EH (cell line): Measurements from ENCODE around the gene ERGIC2.
"Not testable (repeated sequence)": the region's sequence is repeated elsewhere in the genome, so short reads cannot be mapped to it uniquely, and the experiment has no call there.

Source experiments
- DNase-seq: peaks from one replicate; pipeline ENCODE4 v3.0.0-alpha.2; 2015; ENCODE audit warnings: low read depth

The ERGIC2 gene, protein sequence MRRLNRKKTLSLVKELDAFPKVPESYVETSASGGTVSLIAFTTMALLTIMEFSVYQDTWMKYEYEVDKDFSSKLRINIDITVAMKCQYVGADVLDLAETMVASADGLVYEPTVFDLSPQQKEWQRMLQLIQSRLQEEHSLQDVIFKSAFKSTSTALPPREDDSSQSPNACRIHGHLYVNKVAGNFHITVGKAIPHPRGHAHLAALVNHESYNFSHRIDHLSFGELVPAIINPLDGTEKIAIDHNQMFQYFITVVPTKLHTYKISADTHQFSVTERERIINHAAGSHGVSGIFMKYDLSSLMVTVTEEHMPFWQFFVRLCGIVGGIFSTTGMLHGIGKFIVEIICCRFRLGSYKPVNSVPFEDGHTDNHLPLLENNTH

DNA sequence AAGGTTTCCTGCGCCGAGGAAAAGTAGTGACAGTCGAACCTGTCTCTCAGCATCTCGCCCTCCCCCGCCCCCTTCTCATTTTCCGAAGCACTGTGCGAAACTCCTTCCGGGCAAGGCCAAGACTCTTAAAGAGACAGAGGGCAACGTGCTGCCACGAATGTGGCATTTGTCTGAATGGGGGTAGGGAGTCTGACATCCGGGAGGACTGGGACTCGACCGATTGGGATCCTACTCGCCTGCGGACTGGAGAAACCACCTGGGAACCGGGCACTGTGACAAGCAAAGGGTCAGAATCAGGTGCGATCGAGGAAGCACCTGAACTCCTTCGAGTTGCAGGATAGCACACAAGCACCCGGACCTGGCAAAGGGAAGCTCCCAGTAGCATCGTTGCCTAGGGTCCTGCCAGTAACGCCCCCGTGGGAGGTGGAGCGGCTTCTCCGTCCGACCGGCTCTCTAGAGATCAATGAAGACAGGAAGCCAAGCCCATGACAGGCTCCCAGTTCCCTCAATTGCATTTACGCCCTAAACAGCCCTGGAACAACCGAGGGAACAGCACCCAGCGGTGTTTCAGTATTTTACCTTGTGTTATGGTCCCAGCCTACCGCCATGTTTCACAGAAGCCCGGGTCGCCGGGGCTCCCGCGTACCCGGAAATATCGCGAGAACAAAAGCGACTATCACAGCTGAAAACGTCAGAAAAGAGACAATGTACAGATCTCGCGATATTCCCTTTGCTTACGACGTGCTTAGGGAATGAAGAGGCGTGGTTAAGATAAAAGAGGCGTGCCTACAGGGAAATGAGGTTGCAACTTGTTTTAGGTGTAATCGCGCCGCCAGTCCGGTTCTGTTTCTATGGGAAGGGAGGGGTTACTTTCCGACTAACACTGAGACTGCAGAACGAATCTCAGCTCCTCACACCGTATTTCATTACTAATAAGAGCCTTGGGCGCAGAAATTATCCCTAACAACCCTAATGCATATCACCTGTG, at the start of gene ERGIC2:
Gene ERGIC2 (minus strand): TSS at position 637 of the 988 bp plus-strand sequence. CDS start 9,539 bp downstream, outside the sequence.
- peak; percentile 98 for DNase-seq

DNA sequence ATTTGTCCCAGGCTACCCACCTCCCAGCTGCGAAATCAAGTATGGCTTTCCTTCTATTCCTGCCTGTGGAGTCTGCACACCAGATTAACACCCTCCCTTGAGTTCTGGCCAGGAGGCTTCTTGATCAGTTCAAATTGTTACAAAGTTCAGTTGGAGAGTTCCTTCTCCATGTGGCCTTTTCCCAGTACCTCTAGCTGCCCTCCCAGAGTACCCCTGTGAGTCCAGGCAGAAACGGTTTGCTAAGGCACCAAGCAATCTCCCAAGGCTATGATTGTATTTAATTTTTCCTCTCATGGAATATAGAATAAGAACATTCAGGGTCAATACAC, 49.7 kb upstream of the ERGIC2 start:
- no peak for DNase-seq

DNA sequence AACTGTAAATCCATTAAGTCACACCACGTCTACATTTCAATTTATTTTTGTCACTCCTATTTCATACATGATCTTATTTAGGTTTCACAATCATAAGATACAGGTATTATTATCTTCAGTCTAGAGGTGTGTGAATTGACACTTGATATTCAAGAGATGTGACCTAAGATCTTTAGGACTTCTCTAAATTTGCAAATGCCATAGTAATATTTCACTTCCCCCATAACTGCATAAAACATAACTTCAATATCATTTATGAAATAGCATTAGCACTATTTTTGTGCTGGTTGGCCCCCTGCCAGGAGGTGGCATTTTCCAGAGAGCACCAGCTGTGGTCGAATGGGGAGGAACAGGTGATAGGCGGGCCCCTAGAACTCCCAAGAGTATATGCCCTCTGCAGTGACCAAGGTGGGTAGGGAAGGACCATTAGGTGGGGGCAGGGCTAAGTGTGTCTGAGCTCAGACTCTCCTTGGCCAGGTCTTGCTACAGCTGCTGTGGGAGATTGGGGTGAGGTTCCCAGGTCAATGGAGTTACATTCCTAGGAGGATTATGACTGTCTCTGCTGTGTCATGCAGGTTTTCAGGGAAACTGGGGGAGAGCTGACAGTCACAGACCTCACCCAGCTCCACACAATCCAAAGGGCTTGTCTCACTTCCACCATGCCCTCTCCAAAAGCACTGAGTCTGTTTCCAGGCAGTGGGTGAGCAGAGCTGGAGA, 49.2 kb upstream of the ERGIC2 start:
- DNase-seq, result no peak

DNA sequence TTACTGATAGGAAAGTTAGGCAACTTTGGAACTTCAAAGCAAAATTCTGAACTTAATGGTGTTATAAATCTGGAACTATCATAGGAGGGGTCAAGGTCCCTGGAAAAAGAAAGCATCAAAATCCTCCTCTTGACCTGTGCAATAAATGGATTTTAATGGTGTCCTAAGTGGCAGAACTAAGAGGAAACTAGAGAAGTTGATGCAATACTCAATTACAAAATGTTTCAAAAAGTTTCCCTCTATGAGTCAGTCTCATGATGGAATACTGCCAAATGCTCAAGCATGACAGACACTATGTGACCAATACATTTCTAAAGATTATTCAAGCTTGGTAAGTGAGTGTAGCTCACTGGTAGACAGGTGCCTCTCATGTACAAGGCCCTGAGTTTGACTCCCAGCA, 47.7 kb upstream of the ERGIC2 start:
- peak; percentile 61 for DNase-seq

DNA sequence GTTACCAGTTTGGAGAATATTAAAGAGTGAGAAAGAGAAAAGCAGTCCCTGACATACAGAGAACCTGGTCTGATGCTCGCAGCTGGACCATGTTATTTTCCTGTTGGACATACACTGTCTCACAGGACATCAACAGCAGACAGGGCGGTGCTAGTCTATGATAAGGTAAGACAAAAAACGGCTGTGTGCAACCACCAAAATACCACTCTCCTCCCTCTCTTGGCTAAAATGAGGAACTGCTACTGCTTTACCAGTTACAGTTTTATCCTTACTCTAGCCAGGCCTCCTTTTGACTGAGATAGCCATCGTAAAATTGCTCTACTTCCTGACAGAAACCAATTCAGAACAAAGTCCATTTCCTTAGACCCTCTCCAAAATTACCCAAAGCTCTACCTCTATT, 47.0 kb upstream of the ERGIC2 start:
- no peak for DNase-seq

DNA sequence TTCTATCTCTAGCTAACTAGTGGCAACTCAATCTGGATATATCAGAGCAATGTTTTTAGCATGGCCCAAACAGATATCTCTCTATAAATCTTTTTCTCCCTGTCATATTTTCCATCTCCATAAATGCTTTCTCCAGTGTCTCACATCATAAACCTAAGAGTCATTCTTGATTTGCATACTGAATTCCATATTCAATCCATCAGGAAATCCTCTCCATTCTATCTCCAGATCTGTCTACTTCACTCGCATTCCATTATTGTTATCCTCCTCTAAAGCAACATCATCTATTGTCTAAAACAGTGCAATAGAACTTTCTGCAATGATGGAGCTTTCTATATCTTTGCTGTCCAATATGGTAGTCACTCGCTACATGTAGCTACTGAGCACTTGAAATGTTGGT, 45.5 kb upstream of the ERGIC2 start:
- DNase-seq, result no peak

DNA sequence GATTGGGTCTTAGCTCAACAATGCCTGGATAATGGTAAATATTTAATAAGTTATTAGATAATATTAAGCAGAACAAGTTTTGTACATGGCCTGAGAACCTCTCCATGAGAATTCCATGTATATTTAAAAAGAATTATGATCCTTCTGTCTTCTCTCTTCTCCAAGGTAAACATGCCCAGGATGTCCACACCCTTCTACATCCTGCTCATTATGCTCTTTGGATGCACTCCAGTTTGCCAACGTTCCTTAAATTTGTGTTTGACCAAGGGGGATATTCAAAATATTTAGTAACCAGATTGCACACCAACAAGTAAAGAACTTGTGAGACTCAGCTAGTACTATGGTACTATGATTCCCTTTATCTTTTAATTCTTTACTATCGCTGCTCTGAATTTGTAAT, 44.8 kb upstream of the ERGIC2 start:
- DNase-seq, result no peak

DNA sequence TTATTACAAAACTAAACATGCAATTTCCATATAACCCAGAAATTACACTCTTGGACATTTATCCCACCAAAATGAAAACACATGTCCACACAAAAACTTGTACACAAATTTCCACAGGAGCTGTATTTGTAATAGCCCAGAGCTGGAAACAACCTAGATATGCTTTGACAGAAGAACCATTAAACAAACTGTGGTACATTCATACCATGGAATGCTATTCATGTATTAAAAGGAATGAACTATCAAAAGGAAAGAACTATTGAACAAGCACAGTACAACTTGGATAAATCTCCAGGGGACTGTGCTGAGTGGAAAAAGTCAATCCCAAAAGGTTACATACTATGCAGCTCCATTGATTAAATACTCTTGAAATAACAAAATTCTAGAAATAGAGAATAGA, 35.8 kb upstream of the ERGIC2 start:
- DNase-seq, result no peak

DNA sequence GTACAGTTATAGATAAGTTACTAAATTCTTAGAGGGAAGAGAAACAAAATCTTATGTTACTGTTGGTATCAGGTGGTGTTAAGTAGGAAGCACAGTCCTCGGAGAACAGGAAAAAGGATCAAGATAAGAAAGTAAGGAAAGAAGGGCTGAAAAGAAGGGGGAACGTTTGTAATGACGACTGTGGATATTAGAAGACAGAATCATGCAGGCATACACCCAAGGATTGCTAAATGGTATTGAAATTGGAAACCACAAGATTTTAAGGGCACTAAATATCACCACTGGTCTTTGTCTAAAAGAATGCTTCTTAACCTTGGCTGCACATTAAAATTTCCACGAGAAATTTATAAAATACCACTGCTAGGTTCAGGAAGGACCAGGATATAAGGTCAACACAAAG, 34.1 kb upstream of the ERGIC2 start:
- DNase-seq, result no peak

DNA sequence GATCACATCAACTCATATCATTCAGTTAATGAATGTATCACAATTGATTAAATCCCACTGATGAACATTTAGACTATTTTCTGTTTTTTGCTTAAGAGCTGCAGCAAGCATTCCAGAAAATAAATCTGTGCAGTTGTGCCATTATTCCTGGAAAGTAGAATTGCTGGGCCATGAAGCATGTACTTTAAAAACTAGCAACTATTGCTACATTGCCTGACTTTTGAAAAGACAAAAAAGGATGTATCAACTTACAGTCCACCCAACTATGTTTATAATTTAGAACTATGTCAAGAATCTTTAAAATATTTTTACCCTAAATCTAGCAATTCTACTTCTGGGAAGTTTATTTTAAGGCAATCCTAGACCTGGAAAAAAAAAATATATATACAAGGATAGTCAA, 33.4 kb upstream of the ERGIC2 start:
- DNase-seq, result no peak

DNA sequence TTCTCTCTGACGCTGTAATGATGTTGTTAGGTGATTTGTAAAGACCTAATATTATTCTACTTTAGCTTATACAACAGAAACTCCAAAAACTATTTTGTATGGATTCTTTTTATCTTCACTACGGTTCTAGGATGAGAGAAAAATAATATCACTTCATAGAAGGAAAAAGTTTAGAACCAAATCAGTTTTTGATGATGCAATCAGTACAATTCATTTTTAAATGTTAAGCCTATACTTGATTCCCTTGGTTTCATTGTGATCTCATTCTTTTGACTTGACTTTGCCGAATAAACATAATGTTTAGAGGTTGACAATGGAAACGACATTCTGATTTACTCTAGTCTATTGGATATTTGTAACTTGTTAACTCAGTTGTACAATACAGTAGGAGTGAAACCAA, 24.6 kb upstream of the ERGIC2 start:
- no peak for DNase-seq

DNA sequence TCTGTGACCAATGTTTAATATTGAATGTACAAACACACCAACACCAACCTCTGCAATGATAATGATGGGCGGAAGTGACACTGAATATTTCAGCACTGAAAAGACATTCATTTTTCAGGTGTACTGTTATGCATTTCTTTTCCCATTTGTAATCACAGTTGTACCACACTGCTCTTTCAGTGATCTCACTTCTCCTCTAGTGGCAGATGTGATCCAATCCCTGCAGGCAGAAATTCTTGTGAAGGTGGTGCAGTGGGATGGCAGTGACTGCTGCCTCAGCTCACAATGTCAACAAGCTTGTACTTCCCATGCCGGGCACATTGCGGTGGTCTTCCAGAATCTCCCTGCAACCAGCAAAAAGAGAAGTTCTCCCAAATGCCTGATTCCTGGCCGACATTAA, 23.0 kb upstream of the ERGIC2 start:
- no peak for DNase-seq

DNA sequence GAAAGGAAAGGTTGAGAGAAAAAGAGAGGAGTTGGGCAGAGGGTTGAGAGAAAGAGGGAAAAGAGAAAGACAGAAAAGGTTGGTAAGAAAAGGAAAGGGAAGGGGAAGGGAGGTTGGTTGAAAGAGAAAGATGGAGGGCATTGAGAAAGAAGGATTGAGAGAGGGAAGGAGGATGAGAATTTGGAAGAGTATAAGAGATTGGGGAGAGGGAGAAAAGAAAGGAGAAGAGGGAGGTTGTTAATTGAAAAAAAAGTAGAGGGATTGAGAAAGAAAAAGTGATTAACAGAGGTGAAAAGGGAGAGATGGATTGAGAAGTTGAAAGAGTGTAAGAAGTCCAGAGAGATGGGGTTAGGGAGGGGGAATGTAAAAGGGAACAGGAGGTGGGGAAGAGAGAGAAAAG, 21.5 kb upstream of the ERGIC2 start:
- no peak for DNase-seq

DNA sequence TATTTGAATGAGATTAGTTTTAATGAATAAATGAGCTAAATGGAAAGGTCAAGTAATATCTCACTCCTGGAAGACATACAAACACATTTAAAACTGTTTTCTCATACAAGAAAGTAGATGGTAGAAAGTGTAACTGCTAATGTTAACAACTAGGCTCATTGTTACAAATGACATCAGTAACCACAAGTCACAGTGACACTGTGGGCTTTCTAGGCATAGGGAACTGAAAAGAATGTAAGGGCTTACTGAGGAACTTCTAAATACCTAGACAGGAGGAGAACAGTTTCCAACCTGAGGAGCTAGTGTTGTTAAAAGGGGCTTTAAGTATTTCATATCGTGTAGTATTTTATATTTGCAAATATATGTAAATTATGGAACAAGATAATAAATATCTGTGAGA, 17.5 kb upstream of the ERGIC2 start:
- no peak for DNase-seq

DNA sequence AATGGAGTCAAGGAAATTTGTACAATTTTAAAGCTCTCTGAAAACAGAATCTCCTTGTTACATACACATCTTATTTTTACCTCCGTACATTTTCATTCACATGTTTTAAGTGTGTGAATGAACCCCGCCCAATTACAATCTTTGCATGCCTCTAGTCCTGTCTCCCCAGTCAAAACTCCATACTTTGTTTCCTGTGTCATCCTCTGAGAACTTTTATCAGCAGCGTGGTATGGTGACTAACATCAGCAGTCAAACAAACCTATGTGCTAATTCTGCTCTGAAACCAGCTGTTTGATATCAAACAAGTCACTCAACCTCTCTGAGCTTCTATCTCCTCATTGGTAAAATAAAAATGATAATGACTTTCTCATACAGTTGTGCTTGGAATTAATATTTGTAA, 15.8 kb upstream of the ERGIC2 start:
- DNase-seq, result peak; percentile 20

DNA sequence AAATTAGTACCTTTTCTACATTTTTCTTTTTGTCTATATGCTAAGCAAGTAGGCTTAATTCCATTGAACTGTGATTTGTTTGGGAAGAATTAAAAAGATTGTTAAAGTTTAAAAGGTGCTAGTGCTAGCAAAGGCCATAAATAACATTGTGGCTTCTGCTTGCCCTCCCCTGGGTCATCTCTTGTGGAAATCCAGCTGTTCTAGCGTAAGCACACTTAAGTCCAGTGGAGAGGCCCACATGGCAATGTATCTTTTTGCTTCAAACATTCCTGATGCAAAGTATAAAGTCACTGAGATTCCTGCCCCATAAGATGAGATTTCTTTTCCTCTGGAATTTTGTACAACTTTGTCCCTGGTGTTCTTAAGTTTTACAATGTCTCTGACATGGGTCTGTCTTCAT, 14.4 kb upstream of the ERGIC2 start:
- no peak for DNase-seq

DNA sequence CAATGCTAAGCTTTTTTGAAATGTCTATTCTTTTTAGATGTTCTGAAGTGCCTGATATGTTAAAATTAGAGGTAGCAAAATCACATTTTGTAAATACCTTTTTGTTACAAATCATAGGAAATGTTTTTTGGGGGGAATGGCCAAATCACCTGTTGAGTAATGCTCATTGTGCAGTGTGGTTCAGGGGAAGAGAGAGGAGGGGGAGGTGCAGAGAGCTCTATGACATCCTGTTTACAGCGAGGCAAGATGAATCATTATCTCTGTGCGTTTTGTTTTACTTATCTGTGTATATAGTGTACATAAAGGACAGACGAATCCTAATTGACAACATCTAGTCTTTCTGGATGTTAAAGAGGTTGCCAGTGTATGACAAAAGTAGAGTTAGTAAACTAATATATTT, 9.4 kb upstream of the ERGIC2 start:
- not testable (repeated sequence) for DNase-seq

DNA sequence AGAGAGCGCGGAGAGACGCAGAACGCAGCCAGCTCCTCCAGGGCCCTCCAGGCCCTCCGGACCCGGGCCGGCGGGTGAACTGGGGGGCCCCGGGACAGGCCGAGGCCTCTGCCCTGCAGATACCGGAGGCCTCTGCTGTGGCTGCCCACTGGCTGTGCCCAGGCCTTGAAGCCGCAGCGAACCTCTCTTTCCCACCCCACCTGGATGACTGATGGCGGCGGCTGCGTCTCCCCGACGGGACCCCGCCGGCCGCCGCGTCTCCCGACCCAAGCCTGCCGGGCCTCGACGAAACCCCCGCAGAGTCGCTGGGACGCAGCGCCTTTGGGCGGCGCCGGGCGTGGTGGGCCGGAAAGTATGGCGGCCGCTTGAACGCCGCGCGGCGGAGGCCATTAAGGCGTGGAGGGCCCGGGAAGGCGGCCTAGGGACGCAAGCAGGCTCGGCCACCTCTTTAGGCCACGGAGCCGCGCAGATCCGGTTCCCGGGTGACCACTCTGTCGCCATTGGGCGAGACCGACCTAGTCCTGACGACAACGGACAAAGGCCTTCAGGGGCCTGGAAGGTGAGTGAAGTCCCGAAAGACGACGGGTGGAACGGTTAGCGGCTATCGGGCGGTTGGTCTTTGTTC, 8.4 kb upstream of the ERGIC2 start:
- no peak for DNase-seq

DNA sequence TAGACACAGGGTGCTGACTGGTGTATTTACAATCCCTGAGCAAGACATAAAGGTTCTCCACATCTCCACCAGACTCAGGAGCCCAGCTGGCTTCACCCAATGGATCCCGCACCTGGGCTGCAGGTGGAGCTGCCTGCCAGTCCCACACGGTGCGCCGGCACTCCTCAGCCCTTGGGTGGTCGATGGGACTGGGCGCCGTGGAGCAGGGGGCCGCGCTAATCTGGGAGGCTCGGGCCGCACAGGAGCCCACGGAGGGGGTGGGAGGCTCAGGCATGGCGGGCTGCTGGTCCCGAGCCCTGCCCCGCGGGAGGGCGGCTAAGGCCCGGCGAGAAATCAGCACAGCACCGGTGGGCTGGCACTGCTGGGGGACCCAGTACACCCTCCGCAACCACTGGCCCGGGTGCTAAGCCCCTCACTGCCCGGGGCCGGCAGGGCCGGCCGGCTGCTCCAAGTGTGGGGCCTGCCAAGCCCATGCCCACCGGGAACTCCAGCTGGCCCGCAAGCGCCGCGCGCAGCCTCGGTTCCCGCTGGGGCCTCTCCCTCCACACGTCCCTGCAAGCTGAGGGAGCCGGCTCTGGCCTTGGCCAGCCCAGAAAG, 5.2 kb upstream of the ERGIC2 start:
- DNase-seq, result not testable (repeated sequence)

DNA sequence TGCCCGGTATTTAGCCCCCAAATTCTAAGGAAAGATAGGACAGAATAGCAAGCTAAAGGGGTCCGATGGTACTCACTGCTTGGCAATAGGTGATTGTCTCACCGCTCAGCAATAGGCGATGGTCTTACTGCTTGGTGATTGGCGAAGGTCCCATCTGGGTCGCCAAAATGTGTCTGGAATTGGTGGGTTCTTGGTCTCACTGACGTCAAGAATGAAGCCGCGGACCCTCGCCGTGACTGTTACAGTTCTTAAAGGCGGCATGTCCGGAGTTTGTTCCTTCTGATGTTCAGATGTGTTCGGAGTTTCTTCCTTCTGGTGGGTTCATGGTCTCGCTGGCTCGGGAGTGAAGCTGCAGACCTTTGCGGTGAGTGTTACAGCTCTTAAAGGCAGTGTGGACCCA, 4.2 kb upstream of the ERGIC2 start:
- DNase-seq, result not testable (repeated sequence)

DNA sequence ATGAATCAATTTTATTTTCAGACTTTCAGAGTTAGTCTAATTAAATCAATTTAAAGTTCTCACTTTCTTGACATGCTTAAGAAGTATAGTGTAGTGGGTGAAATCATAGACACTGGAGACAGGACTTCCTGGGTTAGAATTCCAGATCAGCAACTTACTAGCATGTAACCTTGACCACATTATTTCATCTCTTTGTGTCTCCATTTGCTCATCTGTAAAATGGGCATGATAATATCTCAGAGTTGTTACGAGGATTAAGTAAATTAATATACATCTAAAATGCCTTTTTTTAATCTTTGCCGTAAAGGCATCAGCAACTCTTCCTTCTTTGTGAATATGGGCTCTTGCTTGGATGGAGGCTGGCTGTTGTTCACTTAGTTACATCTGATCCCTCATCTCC, 1.3 kb upstream of the ERGIC2 start:
- DNase-seq, result no peak

DNA sequence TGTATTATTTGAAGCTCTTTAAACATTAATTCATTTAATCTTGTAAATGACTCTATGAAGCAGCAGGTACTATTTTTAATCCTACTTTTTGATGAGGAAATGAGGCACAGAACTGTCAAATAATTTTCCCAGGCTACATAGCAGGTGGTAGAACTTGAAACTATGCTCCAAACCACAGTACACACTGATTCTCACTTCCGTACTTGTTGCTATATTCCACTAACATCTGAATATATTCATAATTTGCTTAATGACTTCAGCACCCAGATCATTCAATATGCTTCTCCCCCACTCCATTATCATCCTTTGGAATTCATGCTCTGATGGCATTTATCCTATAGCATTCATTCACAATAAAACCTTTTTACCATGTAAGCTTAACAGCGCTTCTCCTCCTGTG, 4.9 kb downstream of the ERGIC2 start:
- DNase-seq, result no peak
